ENCODE data around the gene SCAMP4. TPM values are rescaled to one million over a fixed set of nuclear protein-coding genes. Genes with fewer than 3 reads are reported as not detected.
A peak's percentile ranks its signal among the peaks of the same experiment; 100 is the strongest.

Gene SCAMP4
- total and polyA plus RNA-seq, 2 of the 13 experiments (the other 11 are each of a cell fraction or from before 2014, with no cell fraction given) = 10.7 to 13.7 TPM

DNA sequence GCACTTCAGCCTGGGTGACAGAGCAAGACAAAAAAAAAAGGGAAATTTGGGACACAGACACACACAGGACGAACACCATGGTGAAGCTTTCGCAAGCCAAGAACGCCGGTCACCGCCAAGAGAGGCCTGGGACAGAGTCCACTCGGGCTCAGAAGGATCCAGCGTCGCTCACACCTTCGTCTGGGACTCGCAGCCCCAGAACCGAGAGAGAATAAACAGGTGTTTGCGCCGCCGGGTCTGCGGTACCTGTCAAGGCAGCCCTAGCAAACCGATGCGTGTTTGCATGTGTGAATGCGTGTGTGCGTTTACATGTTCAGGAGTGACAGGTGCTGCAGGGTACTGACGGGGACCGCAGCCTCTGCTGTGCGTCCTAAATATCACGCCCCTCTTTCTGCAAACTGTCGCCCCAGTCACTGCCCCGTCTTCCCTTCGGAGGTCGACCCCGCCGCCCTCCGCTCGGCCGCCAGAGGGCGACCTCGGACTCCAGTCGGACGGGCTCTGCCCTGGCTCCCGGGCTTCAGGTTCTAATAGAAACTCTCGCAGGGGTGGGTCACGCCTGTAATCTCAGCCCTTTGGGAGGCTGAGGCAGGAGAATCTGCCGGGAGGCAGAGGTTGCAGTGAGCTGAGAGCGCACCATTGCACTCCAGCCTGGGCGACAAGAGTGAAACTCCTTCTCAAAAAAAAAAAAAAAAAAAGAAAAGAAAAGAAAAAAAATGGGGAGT is 24.0 kb downstream of the SCAMP4 start (continued):
- TF ChIP-seq TBX2 (CRISPR knock-in tag; IDR thresholded peaks at IDR 0.05; ENCODE audit: borderline replicate concordance) (0 out of 2 replicates have a peak, but pooled peaks have one; percentile 17), ZNF451 (CRISPR knock-in tag; IDR thresholded peaks at IDR 0.05) (no peak), ZNF17 (CRISPR knock-in tag; IDR thresholded peaks at IDR 0.05) (no peak), KLF9 (CRISPR knock-in tag; IDR thresholded peaks at IDR 0.05; ENCODE audit: low read depth) (0 out of 2 replicates have a peak, but pooled peaks have one; percentile 37), ZNF7 (CRISPR knock-in tag; IDR thresholded peaks at IDR 0.05) (no peak), KDM3A (CRISPR knock-in tag; IDR thresholded peaks at IDR 0.05; ENCODE audit: low read depth) (no peak), HIVEP1 (CRISPR knock-in tag; IDR thresholded peaks at IDR 0.05) (no peak), KAT7 (CRISPR knock-in tag; IDR thresholded peaks at IDR 0.05; ENCODE audit: borderline replicate concordance) (no peak), ZNF616 (CRISPR knock-in tag; IDR thresholded peaks at IDR 0.05; ENCODE audit: low read depth) (no peak), ZNF274 (CRISPR knock-in tag; IDR thresholded peaks at IDR 0.05) (no peak), HMGA1 (CRISPR knock-in tag; conservative IDR thresholded peaks at IDR 0.05) (no peak), STAG1 (CRISPR knock-in tag; IDR thresholded peaks at IDR 0.05) (peak; percentile 71), SNAPC2 (CRISPR knock-in tag; IDR thresholded peaks at IDR 0.05) (peak; percentile 34; the same call in 1 of the 2 replicates), STAT5B (CRISPR knock-in tag; IDR thresholded peaks at IDR 0.05) (no peak), ZNF337 (CRISPR knock-in tag; IDR thresholded peaks at IDR 0.05; ENCODE audit: borderline replicate concordance, low read depth) (no peak), NFIB (CRISPR knock-in tag; IDR thresholded peaks at IDR 0.05; ENCODE audit: borderline replicate concordance) (no peak), ZNF350 (CRISPR knock-in tag; IDR thresholded peaks at IDR 0.05; ENCODE audit: borderline replicate concordance, low read depth) (peak; percentile 60; the same call in 1 of the 2 replicates), SKI (IDR thresholded peaks at IDR 0.05; ENCODE audit: partially characterized antibody) (peak; percentile 10)
- TF ChIP-seq, protein P1, sequence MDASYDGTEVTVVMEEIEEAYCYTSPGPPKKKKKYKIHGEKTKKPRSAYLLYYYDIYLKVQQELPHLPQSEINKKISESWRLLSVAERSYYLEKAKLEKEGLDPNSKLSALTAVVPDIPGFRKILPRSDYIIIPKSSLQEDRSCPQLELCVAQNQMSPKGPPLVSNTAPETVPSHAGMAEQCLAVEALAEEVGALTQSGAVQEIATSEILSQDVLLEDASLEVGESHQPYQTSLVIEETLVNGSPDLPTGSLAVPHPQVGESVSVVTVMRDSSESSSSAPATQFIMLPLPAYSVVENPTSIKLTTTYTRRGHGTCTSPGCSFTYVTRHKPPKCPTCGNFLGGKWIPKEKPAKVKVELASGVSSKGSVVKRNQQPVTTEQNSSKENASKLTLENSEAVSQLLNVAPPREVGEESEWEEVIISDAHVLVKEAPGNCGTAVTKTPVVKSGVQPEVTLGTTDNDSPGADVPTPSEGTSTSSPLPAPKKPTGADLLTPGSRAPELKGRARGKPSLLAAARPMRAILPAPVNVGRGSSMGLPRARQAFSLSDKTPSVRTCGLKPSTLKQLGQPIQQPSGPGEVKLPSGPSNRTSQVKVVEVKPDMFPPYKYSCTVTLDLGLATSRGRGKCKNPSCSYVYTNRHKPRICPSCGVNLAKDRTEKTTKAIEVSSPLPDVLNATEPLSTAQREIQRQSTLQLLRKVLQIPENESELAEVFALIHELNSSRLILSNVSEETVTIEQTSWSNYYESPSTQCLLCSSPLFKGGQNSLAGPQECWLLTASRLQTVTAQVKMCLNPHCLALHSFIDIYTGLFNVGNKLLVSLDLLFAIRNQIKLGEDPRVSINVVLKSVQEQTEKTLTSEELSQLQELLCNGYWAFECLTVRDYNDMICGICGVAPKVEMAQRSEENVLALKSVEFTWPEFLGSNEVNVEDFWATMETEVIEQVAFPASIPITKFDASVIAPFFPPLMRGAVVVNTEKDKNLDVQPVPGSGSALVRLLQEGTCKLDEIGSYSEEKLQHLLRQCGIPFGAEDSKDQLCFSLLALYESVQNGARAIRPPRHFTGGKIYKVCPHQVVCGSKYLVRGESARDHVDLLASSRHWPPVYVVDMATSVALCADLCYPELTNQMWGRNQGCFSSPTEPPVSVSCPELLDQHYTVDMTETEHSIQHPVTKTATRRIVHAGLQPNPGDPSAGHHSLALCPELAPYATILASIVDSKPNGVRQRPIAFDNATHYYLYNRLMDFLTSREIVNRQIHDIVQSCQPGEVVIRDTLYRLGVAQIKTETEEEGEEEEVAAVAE (CRISPR knock-in tag; IDR thresholded peaks at IDR 0.05; ENCODE audit: borderline replicate concordance) = no peak
- TF ChIP-seq, protein P2, sequence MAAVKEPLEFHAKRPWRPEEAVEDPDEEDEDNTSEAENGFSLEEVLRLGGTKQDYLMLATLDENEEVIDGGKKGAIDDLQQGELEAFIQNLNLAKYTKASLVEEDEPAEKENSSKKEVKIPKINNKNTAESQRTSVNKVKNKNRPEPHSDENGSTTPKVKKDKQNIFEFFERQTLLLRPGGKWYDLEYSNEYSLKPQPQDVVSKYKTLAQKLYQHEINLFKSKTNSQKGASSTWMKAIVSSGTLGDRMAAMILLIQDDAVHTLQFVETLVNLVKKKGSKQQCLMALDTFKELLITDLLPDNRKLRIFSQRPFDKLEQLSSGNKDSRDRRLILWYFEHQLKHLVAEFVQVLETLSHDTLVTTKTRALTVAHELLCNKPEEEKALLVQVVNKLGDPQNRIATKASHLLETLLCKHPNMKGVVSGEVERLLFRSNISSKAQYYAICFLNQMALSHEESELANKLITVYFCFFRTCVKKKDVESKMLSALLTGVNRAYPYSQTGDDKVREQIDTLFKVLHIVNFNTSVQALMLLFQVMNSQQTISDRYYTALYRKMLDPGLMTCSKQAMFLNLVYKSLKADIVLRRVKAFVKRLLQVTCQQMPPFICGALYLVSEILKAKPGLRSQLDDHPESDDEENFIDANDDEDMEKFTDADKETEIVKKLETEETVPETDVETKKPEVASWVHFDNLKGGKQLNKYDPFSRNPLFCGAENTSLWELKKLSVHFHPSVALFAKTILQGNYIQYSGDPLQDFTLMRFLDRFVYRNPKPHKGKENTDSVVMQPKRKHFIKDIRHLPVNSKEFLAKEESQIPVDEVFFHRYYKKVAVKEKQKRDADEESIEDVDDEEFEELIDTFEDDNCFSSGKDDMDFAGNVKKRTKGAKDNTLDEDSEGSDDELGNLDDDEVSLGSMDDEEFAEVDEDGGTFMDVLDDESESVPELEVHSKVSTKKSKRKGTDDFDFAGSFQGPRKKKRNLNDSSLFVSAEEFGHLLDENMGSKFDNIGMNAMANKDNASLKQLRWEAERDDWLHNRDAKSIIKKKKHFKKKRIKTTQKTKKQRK (IDR thresholded peaks at IDR 0.05; ENCODE audit: low read length) = no peak

All from HepG2 (cell line).